HG03066 (cell line): ENCODE results near the gene RERE.

ENCODE experiments used
- ATAC-seq: cut with Tn5 transposase; IDR thresholded peaks from one replicate; pipeline ENCODE4 v1.9.1; 2021; ENCODE audit warnings: low read depth; ENCODE audit not compliant: unreplicated experiment

The RERE gene

DNA sequence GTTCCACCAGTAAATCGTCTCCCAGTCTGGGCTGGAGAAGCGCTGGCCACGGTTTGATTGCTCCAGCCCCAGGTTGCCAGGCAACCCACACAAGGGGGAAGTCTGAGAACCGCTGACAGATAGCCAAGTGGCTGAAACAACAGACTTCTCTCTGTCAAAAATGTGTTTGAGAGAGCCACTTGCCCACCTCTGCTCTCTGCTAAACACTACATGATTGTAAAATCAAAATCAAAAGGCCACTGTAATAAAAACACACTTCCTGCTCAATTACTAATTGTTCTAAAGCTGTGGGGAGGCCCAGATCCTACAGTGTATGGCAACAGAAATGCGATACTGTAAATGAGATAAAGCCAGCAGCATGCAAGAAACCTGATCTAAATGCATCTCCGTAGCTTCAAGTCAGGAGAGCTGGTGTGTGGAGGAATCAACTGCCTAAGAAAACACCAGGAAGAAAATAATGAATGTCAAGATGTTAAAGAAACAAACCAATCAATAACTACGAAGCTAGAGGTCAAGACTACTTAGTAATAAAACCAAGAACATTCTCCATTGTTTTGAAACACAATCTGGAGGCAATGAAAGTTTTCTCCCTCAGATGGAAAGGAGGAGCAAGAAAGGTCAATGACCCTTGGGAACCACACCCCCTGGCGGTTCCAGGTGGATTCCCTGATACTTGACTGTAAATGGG, 378.3 kb downstream of the RERE start:
- ATAC-seq, result peak; percentile 62

DNA sequence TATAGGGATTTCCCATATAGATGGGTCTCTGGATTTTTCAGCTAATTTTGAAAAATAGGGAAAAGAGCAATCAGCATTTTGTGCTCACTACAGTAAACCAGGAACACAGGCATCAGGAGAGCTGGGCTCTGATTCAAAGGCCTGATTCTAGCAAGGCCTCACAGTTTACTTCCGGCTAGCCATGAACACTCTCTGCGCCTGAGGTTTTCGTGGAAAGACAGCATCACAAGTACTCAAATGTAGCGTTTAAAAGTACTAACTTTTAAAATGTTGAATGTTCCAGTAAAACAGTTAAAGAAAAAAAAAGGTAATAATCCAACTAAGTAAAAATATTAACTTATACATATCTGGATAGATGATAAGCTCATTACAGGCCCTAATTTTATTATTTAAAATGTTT, 379.0 kb downstream of the RERE start:
- ATAC-seq, result no peak

DNA sequence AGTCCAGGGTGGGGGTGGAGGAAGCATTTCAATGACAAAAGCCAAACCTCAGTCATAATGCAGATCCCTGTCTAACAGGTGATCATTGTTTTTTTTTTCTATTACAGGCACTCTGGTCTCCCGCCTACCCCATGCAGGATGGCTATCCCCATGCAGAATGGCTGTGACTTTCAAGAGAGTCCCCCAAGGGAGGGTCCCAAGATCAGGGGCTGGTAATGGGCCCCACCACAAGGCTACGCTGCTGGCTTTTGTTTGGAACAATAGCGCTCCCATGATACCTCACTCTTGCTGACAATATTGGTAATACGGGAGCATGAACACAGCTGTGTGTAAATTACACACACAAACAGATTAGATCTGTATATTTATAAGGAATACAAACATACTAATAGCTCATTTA, 380.1 kb downstream of the RERE start:
- ATAC-seq, result no peak

- ATAC-seq, result no peak
Observed at GRCh38 chr1:8435569-8436071, 381.8 kb downstream of the RERE start.

GRCh38 chr1:8434101-8434500, 383.3 kb downstream of the RERE start:
- ATAC-seq, result no peak

GRCh38 chr1:8431784-8432183, 385.7 kb downstream of the RERE start:
- ATAC-seq, result no peak

DNA sequence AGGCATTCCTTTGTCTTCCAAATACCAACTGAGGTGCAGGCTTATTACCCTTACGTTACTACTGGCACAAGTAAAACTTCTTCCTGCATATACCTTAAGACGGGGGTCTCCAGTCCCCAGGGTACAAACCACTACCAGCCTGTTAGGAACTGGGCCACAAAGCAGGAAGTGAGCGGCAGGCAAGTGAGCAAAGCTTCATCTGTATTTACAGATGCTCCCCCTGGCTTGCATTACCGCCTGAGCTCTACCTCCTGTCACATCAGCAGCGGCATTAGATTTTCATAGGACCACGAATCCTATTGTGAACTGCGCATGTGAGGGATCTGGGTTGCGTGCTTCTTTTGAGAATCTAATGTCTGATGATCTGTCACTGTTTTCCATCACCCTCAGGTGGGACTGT, 386.4 kb downstream of the RERE start:
- no peak for ATAC-seq

DNA sequence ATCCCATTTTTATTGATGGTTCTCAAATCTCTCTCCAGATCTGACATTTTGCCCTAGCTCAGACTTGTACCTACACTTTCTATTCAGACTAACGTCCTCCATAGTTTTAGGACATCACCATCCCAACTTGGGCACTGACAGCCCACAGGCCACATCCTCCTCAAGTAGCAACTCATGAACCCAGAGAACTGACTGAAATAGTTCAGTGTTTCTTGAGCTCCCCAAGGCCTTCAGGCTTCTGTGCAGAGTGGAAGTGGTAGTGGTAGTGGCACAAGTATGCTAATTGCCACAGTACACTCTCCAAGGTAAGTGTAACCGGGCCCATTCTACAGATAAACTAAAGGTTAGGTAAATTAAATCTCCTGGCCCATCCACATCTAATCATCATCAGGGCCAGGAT, 387.0 kb downstream of the RERE start:
- no peak for ATAC-seq

GRCh38 chr1:8429549-8430110, 387.8 kb downstream of the RERE start:
- ATAC-seq, result no peak

DNA sequence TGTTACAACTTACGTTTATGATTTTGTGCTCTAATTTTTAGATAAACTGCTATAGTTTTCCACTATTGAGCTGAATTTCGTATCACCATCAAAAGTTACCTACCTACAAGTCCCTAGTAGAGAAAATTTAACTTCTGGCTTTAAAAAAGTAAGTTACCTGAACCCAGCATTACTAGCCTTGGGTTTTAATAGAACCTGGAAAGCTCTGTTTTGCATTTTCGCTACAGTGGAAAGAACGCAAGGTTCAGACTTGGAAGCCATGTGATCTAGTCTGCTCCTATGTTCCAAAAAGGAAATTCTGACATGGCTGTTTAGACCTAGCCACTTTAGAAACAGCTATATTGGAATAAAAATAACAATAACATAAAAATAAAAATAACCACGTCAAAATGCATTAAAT, 389.0 kb downstream of the RERE start:
- no peak for ATAC-seq

- no peak for ATAC-seq
Observed at GRCh38 chr1:8427986-8428385, 389.5 kb downstream of the RERE start.

DNA sequence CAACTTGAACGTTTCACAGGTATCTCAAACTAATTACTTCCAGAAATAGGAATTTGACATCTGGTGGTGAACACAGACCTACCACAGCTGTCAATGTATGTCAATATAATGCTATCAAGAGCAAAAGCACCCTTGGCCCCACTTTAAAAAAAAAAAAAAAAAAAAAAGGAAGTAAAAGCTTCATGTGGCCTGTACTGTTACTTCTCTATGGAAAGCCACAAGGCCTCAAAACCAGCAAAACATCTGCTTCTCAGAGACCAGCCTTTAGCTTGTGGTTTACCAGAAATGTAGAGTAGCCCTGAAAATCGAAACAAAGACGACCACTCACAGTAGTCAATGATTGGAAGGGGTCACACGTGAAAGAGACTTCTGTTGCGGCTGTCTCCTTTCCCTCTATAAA, 389.9 kb downstream of the RERE start:
- ATAC-seq, result peak; percentile 62

DNA sequence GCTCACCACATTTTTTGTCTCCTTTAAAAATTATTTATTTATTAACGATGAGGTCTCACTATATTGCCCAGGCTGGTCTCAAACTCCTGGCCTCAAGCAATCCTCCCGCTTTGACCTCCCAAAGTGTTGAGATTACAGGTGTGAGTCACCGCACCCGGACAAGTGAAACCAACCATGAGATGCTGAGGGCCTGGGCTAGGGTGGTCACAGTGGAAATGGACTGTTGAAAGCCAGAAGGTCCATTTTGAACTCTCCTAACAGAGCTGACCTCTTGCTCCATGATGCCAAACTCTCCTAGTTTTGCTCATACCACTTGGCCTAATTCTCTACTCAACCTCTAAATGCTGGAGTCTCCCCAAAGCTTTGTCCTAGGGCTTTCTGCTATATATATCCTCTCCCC, 390.4 kb downstream of the RERE start:
- no peak for ATAC-seq

- ATAC-seq, result no peak
Observed at GRCh38 chr1:8425781-8426161, 391.7 kb downstream of the RERE start.

GRCh38 chr1:8425150-8425780, 392.2 kb downstream of the RERE start:
- no peak for ATAC-seq

DNA sequence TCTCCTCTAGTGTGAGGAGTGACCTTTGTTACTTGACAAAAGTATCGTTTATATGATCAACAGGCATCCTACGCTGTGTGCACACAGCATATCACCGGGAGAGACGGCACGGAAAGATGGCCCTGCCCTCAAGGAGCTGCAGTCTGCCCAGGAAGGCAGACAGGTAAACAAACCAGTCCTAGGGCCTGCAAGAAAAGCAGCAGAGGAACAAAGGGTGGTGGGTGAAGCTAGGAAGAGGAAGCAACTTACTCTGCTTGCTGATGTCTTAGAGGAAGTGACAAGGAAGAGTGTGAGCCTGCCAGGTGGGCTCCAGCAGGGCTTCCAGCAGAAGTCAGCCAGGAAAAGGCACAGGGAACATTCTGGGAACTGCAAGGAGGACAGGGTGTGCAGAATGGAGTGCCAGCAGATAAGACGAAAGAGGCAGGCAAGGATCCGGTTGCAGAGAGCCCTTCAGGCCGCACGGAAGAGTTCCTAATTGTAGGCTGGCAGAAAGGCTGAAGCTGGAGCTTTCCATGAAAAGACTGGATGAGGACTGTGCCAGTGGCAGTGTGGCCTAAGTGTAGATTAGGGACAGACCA, 392.8 kb downstream of the RERE start:
- ATAC-seq, result no peak

DNA sequence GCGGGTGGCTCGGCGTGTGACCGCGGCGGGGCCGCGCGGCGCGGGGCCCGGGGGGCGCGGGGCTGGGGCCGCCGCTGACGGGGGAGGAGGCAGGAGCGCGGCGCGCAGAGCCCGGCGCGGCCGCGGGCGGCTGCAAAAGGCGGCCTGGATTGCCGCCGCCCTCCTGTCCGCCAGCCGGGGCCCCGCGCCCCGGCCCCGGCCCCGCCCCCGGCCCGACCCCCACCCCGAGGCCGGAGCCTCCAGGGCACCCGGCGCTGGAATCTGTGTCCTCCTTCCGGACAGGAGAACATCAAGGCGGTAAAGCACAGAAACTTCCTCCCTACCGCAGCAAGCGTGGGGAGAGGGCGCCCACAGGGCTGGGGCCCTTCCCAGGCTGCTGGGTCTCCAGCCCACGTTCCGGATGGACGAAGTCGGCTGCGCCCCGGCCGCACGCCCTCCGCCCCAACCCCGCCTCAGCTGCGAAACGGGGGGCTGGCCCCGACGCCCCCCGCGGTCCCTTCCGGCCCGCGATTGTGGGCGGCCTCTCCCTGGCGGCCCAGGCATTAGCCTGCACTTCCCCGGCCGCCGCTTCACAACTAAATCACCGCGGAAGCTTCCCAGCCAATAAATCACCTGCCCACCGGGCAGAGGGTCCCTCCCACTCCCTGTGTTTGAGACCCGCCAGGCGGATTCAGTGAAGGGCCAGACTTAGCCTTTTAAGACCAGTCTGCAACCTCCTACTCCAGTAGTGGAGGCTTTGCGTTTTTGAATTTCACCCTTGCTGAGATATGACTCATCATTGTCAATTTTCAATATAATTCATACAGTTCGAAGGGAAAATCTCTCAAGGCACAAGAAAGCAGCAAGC, 393.5 kb downstream of the RERE start:
- ATAC-seq, result no peak

- ATAC-seq, result no peak
Observed at GRCh38 chr1:8423269-8423691, 394.2 kb downstream of the RERE start.

GRCh38 chr1:8422510-8423268, 394.8 kb downstream of the RERE start:
- ATAC-seq, result no peak

DNA sequence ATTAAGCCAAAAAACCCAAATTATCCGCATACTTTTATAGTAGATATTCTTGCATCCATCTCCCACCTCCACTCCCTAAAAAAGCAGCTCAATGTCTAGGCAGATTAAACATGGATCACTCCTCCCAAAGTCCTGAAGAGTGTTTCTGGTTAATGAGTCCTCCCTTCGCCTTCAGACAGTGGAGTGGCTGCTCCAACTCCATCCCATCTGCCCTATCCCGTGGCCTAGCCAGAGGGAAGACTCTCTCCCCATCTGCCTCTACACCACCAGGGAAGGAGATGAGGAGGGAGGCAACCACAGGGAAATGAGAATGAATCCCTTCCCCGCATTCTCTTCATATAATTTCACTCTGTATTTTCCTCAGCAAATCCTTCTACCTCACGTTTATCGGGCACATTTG, 395.7 kb downstream of the RERE start:
- ATAC-seq, result no peak
